H1 (cell line): ENCODE results near the gene MAP3K15. TPM values are rescaled to one million over a fixed set of nuclear protein-coding genes. Genes with fewer than 3 reads are reported as not detected.

Experiments used
- CTCF ChIA-PET: fragments of 300-600 bp; sonication (Branson Sonifier 250); formaldehyde crosslinking; loops from one replicate; lab custom pipeline; 2021; ENCODE audit not compliant: partially characterized antibody; lab: Charles Lee
- POLR2A ChIA-PET: fragments of 300-600 bp; sonication (Branson Sonifier 250); formaldehyde crosslinking; loops from one replicate; lab custom pipeline; 2021; ENCODE audit warnings: inconsistent platforms; ENCODE audit not compliant: partially characterized antibody; lab: Charles Lee
- DNase-seq, 2 experiments: peaks; one replicate each; pipeline versions ENCODE4 v3.0.0 to v3.0.0-alpha.2; 2010 to 2022; ENCODE audit warnings: low spot score in 2 of 2, low read depth in 1 of 2, mixed read lengths in 1 of 2
- FAIRE-seq: peaks from 2 replicates; lab custom pipeline; 2011; peaks lifted over from hg19 to GRCh38; lab: Jason Lieb, UNC
- H2AFZ ChIP-seq: 2 replicates; pipeline ENCODE4 v1.8.1; 2012; ENCODE audit warnings: low read length, inconsistent platforms
- H2AK5ac ChIP-seq: 2 replicates; pipeline ENCODE4 v1.6.1; 2013; ENCODE audit warnings: low read depth, low read length
- H2BK120ac ChIP-seq: replicated peaks from 2 replicates; pipeline ENCODE3; 2013; ENCODE audit warnings: low read depth, low read length, inconsistent platforms
- H2BK12ac ChIP-seq: 2 replicates; pipeline ENCODE4 v1.6.1; 2013; ENCODE audit warnings: low read depth, low read length
- H2BK15ac ChIP-seq: 2 replicates; pipeline ENCODE4 v1.6.1; 2013; ENCODE audit warnings: low read length
- H2BK20ac ChIP-seq: 2 replicates; pipeline ENCODE4 v1.6.1; 2013; ENCODE audit warnings: low read length
- H2BK5ac ChIP-seq: 2 replicates; pipeline ENCODE4 v1.6.1; 2013; ENCODE audit warnings: low read depth, low read length
- H3K14ac ChIP-seq: 2 replicates; pipeline ENCODE4 v1.6.1; 2013; ENCODE audit warnings: inconsistent platforms; ENCODE audit not compliant: insufficient read length
- H3K18ac ChIP-seq: 2 replicates; pipeline ENCODE4 v1.6.1; 2013; ENCODE audit warnings: low read length; ENCODE audit errors: extremely low read depth
- H3K23ac ChIP-seq: 2 replicates; pipeline ENCODE4 v1.6.1; 2013; ENCODE audit warnings: inconsistent platforms; ENCODE audit not compliant: insufficient read length
- H3K23me2 ChIP-seq: 2 replicates; pipeline ENCODE4 v1.6.1; 2013; ENCODE audit warnings: low read depth, low read length
- H3K27ac ChIP-seq: 2 replicates; pipeline ENCODE4 v1.6.1; 2011; ENCODE audit warnings: low read depth, low read length, inconsistent platforms
- H3K27me3 ChIP-seq, 4 experiments: replicated peaks in 1 of 4; 1 replicate in 1 of 4; 2 replicates in 3 of 4; pipeline versions ENCODE4 v1.6.1 to v1.8.1; 2011 to 2013; ENCODE audit warnings: low read length in 3 of 4, mild to moderate bottlenecking in 3 of 4, inconsistent platforms in 2 of 4, mixed read lengths in 2 of 4, moderate library complexity in 1 of 4; ENCODE audit not compliant: control insufficient read depth in 3 of 4, insufficient read depth in 3 of 4; ENCODE audit errors: extremely low read depth in 1 of 4
- H3K36me3 ChIP-seq, 4 experiments: 2 replicates each; pipeline versions ENCODE4 v1.6.1 to v1.8.1; 2011 to 2013; ENCODE audit warnings: mild to moderate bottlenecking in 4 of 4, low read length in 3 of 4, moderate library complexity in 2 of 4, control low read depth in 1 of 4, inconsistent platforms in 1 of 4; ENCODE audit not compliant: insufficient read depth in 4 of 4, control insufficient read depth in 2 of 4
- H3K4ac ChIP-seq: replicated peaks from 2 replicates; pipeline ENCODE3; 2013; ENCODE audit warnings: low read length, low read depth, mixed read lengths, inconsistent platforms; ENCODE audit not compliant: insufficient read length
- H3K4me1 ChIP-seq, 4 experiments: replicated peaks in 1 of 4; 1 replicate in 1 of 4; 2 replicates in 3 of 4; pipeline versions ENCODE4 v1.6.1 to v1.8.1; 2011 to 2013; ENCODE audit warnings: low read length in 3 of 4, inconsistent platforms in 2 of 4, mixed read lengths in 1 of 4; ENCODE audit not compliant: insufficient read depth in 4 of 4, control insufficient read depth in 3 of 4
- H3K4me2 ChIP-seq, 2 experiments: 2 replicates each; pipeline versions ENCODE4 v1.6.1 to v1.8.1; 2011 to 2013; ENCODE audit warnings: low read depth in 2 of 2, low read length in 2 of 2, control low read depth in 1 of 2, inconsistent platforms in 1 of 2, mild to moderate bottlenecking in 1 of 2; ENCODE audit not compliant: insufficient read depth in 1 of 2
- H3K4me3 ChIP-seq, 4 experiments: fragments of 200-600, 300-600 bp in 1 of 4; sonication (generic), shearing (Covaris generic), sonication (Bioruptor Twin) in 1 of 4; 2 replicates each; pipeline versions ENCODE4 v1.5.1 to v1.8.1; 2011 to 2016; ENCODE audit warnings: low read length in 4 of 4, low read depth in 3 of 4, control low read depth in 2 of 4, inconsistent platforms in 2 of 4, mild to moderate bottlenecking in 2 of 4, mixed read lengths in 1 of 4, moderate library complexity in 1 of 4; ENCODE audit not compliant: insufficient read depth in 2 of 4; ENCODE audit errors: extremely low read depth in 1 of 4
- H3K56ac ChIP-seq: replicated peaks from 2 replicates; pipeline ENCODE3; 2013; ENCODE audit warnings: low read depth, mild to moderate bottlenecking, mixed read lengths, low read length, inconsistent platforms; ENCODE audit not compliant: insufficient read length
- H3K79me1 ChIP-seq: 2 replicates; pipeline ENCODE4 v1.6.1; 2013; ENCODE audit warnings: low read depth, low read length, control low read depth
- H3K79me2 ChIP-seq, 2 experiments: 2 replicates each; pipeline versions ENCODE4 v1.6.1 to v1.8.1; 2012 to 2013; ENCODE audit warnings: low read length in 2 of 2, mild to moderate bottlenecking in 2 of 2, inconsistent platforms in 1 of 2; ENCODE audit not compliant: insufficient read depth in 2 of 2, control insufficient read depth in 1 of 2
- H3K9ac ChIP-seq, 4 experiments: replicated peaks in 1 of 4; 1 replicate in 1 of 4; 2 replicates in 3 of 4; pipeline versions ENCODE4 v1.6.1 to v1.8.1; 2011 to 2013; ENCODE audit warnings: low read depth in 3 of 4, low read length in 3 of 4, control low read depth in 2 of 4, mild to moderate bottlenecking in 2 of 4, moderate library complexity in 2 of 4, inconsistent platforms in 1 of 4; ENCODE audit errors: extremely low read depth in 1 of 4
- H3K9me3 ChIP-seq, 2 experiments: 2 replicates each; pipeline versions ENCODE4 v1.6.1 to v1.8.1; 2012 to 2013; ENCODE audit warnings: mild to moderate bottlenecking in 2 of 2, moderate library complexity in 2 of 2, control low read depth in 1 of 2, inconsistent platforms in 1 of 2, low read depth in 1 of 2, low read length in 1 of 2, mixed read lengths in 1 of 2; ENCODE audit not compliant: insufficient read depth in 2 of 2
- H4K20me1 ChIP-seq, 2 experiments: replicated peaks in 1 of 2; 2 replicates each; pipeline versions ENCODE3 to v1.8.1; 2011 to 2013; ENCODE audit warnings: inconsistent platforms in 2 of 2, low read length in 2 of 2, mild to moderate bottlenecking in 1 of 2; ENCODE audit not compliant: insufficient read depth in 2 of 2, control insufficient read depth in 1 of 2
- H4K5ac ChIP-seq: 2 replicates; pipeline ENCODE4 v1.6.1; 2013; ENCODE audit warnings: low read length, low read depth, mixed read lengths, inconsistent platforms; ENCODE audit not compliant: insufficient read length
- H4K8ac ChIP-seq: 2 replicates; pipeline ENCODE4 v1.8.0; 2013; ENCODE audit warnings: mild to moderate bottlenecking, moderate library complexity, low read length, inconsistent platforms; ENCODE audit not compliant: insufficient read depth; ENCODE audit errors: extremely low read depth
- H4K91ac ChIP-seq: replicated peaks from 2 replicates; pipeline ENCODE3; 2013; ENCODE audit warnings: low read length, mixed read lengths, inconsistent platforms; ENCODE audit not compliant: insufficient read length
- SAP30 ChIP-seq: fragments of 300-600 bp; sonication (generic); IDR thresholded peaks from 2 replicates; pipeline ENCODE4 v1.7.1; 2012; ENCODE audit warnings: low read length, moderate library complexity, mild to moderate bottlenecking, inconsistent platforms; ENCODE audit not compliant: insufficient read depth, insufficient replicate concordance
- WGBS, 2 experiments: shearing (Covaris generic) in 1 of 2; methylation state at CpG; one replicate each; pipeline versions ENCODE4 v1.1.6 to v1.1.7; 2013 to 2015; ENCODE audit warnings: low lambda C conversion rate in 2 of 2, mixed read lengths in 2 of 2, inconsistent platforms in 1 of 2, low coverage in 1 of 2, missing lambda C conversion rate in 1 of 2; ENCODE audit not compliant: insufficient replicate concordance in 2 of 2, insufficient coverage in 1 of 2, insufficient read length in 1 of 2; ENCODE audit errors: extremely low coverage in 1 of 2, missing lambda C conversion rate in 1 of 2; 5-methylcytosine and 5-hydroxymethylcytosine counted together
- polyA plus RNA-seq, 7 experiments: library from polyadenylated mRNA; depleted of rRNA in 3 of 7; stranded (reverse) in 5 of 7; unstranded in 2 of 7; fragments of >200 nt in 5 of 7; fragments of 200-250 nt in 2 of 7; gene quantifications; 1 replicate in 5 of 7; 2 replicates in 1 of 7; 4 replicates in 1 of 7; pipeline versions ENCODE4 v1.2.1 to v1.2.3, GENCODE V29; 2011 to 2013; ENCODE audit warnings: missing spikeins in 2 of 7, mixed read lengths in 2 of 7
- total RNA-seq: library from RNA; stranded (reverse); fragmentation: NEBNext Ultra II Directional; extraction: Animal tissue kit (Norgen Biotek cat#: 25700); gene quantifications from 2 replicates; pipeline ENCODE4 v1.2.1, GENCODE V29; 2021

Gene MAP3K15
- total and polyA plus RNA-seq, 2 of the 8 experiments (the other 6 are each of a cell fraction or from before 2014, with no cell fraction given) = 1.8 to 2.4 TPM

DNA sequence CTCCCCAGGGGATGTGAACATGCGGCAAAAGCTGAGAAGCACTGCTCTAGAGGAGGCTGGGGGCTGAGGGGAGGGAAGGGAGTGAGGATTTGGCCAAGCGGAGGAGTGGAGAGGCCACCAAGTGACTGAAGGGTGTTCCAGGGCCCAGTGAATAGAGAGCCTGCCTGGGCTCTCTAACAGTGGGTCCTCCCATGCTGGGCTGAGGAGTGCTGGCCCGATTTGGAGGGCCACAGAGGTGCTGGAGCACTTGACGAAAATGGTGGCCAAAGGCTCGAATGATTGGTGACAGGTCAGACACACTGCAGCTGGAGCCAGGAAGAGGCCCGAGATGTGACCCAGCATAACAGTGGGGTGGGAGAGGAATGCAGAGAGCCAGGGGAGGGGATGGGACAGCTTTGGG, 37.5 kb upstream of the MAP3K15 start:
- Histone ChIP-seq H4K91ac (no peak overlapping the region), H3K9me3 (no peaks in the 10 kb centered on the region), H4K20me1 (no peaks in the 10 kb centered on the region), H2AFZ (no peak overlapping the region), H3K36me3 (no peaks in the 10 kb centered on the region), H3K23me2 (no peaks in the 10 kb centered on the region), H3K4me3 (no peak overlapping the region), H4K5ac (no peak overlapping the region), H4K8ac (no peak overlapping the region), H2BK15ac (no peak overlapping the region), H3K18ac (no peak overlapping the region), H3K14ac (no peak overlapping the region), H3K27ac (no peak overlapping the region), H3K4me1 (no peaks in the 10 kb centered on the region), H3K4ac (no peak overlapping the region), H3K23ac (no peak overlapping the region), H3K4me2 (no peak overlapping the region), H2AK5ac (no peak overlapping the region), H3K9ac (no peak overlapping the region), H2BK12ac (no peak overlapping the region), H3K79me1 (no peaks in the 10 kb centered on the region), H2BK20ac (no peak overlapping the region), H3K56ac (no peak overlapping the region), H2BK5ac (no peak overlapping the region), H3K27me3 (no peaks in the 10 kb centered on the region), H3K79me2 (no peaks in the 10 kb centered on the region), H2BK120ac (no peak overlapping the region)
- TF ChIP-seq SAP30 = no peak
- FAIRE-seq (no peak), DNase-seq (no peak)
- POLR2A ChIA-PET = no interaction called here
- 92% methylated on average over 2 of the region's 6 CpGs; no CpG with 5 or more reads in 1 of the 2 experiments for WGBS, 2 experiments
- CTCF ChIA-PET = interaction anchor here (0.6 to 1.5 kb wide), 3 partner anchors 17 to 81 kb away, joined by 3 to 4 read pairs (median 3); no protein-coding TSS in a partner anchor
